Daoy (cell line): ENCODE results near the gene ADAMTS2. TPM values are rescaled to one million over a fixed set of nuclear protein-coding genes. Genes with fewer than 3 reads are reported as not detected.

ENCODE experiments used
- DNase-seq: peaks from one replicate; pipeline ENCODE4 v3.0.0-alpha.2; 2015; ENCODE audit warnings: low read depth
- total RNA-seq: library from RNA; depleted of rRNA; stranded (reverse); fragments of >200 nt; shearing (Covaris generic); gene quantifications from 2 replicates; pipeline ENCODE4 v1.2.3, GENCODE V29; 2014

Gene ADAMTS2
- total RNA-seq, 1 experiment from 2014 or later, result 0.46 TPM

GRCh38 chr5:179124853-179125788, 220.1 kb downstream of the ADAMTS2 start:
- DNase-seq, result no peak

GRCh38 chr5:179124273-179124852, 220.9 kb downstream of the ADAMTS2 start:
- DNase-seq, result no peak

GRCh38 chr5:179123491-179124272, 221.6 kb downstream of the ADAMTS2 start:
- no peak for DNase-seq

- no peak for DNase-seq
Observed at GRCh38 chr5:179123109-179123426, 222.2 kb downstream of the ADAMTS2 start.

- DNase-seq, result no peak
Observed at GRCh38 chr5:179122411-179123108, 222.7 kb downstream of the ADAMTS2 start.

- DNase-seq, result no peak
Observed at GRCh38 chr5:179121667-179122111, 223.6 kb downstream of the ADAMTS2 start.

GRCh38 chr5:179120951-179121666, 224.2 kb downstream of the ADAMTS2 start:
- DNase-seq, result no peak

GRCh38 chr5:179120421-179120861, 224.8 kb downstream of the ADAMTS2 start:
- no peak for DNase-seq

- DNase-seq, result no peak
Observed at GRCh38 chr5:179119415-179120170, 225.7 kb downstream of the ADAMTS2 start.

- no peak for DNase-seq
Observed at GRCh38 chr5:179118756-179119414, 226.4 kb downstream of the ADAMTS2 start.

GRCh38 chr5:179118338-179118737, 226.9 kb downstream of the ADAMTS2 start:
- no peak for DNase-seq

- DNase-seq, result no peak
Observed at GRCh38 chr5:179115845-179116524, 229.3 kb downstream of the ADAMTS2 start.

- no peak for DNase-seq
Observed at GRCh38 chr5:179115307-179115706, 230.0 kb downstream of the ADAMTS2 start.

- no peak for DNase-seq
Observed at GRCh38 chr5:179114756-179115155, 230.5 kb downstream of the ADAMTS2 start.

- DNase-seq, result no peak
Observed at GRCh38 chr5:179113945-179114641, 231.2 kb downstream of the ADAMTS2 start.

GRCh38 chr5:179113143-179113530, 232.1 kb downstream of the ADAMTS2 start:
- no peak for DNase-seq

- no peak for DNase-seq
Observed at GRCh38 chr5:179112469-179113142, 232.7 kb downstream of the ADAMTS2 start.
